Measurements from ENCODE around the gene LCN1.
A peak's percentile ranks its signal among the peaks of the same experiment; 100 is the strongest.

The LCN1 gene

DNA sequence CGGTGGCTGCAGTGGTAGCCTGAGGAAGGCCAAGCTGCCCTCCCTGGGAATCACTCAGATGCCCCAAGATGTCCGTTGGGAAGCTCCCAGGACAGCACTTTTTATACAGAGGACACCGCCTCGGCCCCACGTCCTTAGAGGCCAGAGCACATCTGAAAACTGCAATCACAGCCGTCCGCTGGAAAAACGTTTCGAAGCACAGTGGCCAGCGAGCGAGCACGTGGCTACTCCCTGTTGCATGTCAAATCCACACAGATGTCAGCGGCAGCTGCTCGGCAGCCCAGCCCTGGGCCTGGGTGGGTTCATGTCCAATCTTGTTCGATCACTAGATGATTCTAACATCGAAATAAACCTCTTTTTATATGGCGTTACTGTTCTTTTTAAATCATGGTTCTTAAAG is 32.7 kb upstream of the LCN1 start:
- no peak for DNase-seq (ENCODE audit: low read depth)

DNA sequence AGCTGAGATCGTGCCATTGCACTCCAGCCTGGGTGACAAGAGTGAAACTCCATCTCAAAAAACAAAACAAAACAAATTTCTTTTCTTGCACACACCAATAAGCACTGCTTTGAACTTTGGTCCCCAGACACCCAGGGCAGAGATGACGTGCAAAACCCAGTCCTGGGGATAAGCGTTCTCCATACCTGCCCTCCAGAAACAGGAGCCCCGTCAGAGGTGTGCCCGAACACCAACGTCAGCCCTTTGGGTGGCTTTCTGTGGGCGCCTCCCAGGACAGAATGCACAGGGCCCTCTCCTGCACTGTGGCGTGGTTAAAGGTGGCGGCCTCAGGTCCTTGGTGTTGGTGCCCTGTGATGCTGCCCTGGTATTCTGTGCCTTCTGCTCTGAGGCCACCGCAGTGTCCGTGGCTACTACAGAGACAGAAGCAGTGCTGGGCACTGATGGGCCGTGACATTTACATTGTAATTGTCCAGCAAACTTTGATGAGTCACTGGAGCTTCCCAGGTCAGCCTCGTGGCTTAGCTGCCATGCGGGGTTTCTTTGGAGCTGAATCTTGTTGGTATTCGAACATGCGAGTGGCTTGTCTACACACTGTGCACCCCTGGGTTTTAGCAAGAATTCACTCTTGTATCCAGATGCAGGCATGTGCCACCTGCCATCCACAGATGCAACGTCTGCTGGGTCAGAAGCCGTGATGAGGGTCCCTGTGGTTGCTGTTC is 31.9 kb upstream of the LCN1 start:
- no peak for DNase-seq (ENCODE audit: low read depth)

DNA sequence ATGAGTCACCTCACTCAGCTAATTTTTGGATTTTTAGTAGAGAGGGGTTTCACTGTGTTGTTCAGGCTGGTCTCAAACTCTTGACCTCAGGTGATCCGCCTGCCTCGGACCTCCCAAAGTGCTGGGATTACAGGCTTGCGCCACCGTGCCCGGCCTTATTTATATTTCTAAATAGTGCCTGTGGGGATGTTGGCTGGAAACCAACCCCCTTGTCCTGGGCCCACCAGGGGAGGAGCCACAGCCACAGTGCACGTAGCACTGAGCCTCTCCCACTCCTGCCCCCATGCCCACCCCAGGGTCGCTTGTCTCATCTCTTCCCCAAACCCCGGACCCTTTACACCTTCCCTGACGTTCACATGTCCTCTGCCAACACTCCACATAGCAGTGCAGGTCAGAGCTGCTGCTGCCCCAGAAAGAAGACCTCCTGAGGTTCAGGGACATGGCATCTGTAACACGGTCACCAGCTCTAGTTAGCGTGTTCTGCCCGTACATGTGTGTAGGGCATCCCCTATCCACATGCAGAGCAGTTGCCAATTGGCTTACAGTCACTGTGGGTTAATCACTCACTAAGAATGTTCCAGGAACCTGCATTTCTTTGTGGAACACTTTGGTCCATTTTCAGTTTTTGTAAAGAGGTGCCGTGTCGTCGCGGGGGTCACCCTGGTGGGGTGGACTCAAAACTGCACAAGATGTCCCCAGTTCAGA is 30.9 kb upstream of the LCN1 start:
- DNase-seq (ENCODE audit: low read depth) = no peak

DNA sequence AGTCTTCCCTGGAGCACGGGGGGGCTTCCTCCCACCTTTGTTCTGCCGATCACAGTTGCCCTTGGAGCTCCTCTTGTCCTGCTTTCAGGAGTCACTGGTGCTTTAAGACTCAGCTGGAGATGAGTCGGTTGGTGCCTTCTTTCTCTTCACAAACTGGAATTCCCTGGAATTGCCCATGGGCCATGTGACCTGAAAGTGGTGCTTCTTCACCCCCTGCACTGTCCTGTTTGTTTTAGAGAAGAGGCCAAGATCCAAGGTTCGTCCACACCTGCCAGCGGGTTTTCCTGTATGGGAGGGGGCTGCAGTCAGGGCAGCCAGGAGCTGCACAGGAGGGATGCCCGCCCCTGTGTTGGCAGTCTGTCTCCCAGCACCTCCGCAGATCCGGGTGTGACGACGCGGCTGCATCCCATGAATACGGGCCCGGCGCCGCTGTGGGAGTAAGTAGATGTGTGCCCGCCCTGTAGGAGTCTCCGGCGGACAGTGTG is 30.2 kb upstream of the LCN1 start:
- DNase-seq (ENCODE audit: low read depth) = no peak

DNA sequence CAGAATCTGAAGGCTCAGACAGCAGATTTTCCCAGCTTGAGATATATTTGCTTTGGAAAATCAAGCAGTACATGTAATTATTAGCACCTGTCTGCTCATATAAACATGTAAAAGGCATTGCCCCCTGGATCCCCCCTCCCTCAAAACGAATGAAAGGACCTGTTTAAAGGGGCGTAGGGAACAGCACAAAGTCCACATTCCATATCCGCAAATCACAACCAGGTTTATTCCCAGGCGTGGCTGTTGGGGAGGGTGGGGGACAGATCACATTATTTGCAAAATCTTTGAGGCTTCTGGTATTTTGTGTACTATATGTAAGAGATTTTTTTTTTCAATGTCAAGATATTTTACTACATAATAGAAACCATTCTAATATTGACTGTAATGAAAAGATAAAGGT is 29.5 kb upstream of the LCN1 start:
- DNase-seq (ENCODE audit: low read depth) = no peak

DNA sequence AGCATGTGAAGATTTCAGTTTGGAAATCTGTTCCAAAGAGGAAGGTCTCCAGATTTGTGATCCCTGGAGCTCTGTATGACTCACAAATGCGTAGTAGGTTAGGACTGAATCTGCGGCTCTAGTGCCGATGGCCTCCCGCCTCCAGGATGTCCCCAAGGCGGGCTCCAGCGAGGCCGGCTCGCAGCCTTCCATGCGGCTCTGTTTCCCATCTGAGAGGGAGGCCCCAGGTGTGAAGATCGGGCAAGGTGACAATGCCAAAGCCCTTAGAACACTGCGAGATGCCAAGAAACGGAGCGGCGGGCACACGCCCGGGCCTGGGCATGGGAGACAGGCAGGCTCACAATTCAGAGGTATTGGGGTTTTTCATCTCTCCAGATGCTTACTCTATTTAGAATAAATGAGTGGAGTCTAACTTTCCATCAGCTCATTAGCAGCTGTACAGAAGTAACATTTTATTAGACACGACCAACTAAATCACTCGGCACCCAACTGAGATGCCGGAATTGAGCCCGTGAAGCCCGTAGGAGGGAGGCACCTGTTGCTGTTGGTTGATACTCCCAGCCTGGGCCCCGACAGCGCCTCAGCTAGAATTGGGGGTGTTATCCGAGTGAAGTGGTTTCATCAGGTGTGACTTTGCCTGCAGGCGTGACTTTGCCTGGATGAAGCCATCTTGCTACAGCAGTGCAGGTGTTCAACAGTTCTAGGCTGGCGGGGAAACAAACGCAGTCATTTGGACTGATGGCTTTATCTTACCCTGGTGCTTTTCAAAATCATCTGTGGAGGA is 28.2 kb upstream of the LCN1 start:
- DNase-seq (ENCODE audit: low read depth) = no peak

DNA sequence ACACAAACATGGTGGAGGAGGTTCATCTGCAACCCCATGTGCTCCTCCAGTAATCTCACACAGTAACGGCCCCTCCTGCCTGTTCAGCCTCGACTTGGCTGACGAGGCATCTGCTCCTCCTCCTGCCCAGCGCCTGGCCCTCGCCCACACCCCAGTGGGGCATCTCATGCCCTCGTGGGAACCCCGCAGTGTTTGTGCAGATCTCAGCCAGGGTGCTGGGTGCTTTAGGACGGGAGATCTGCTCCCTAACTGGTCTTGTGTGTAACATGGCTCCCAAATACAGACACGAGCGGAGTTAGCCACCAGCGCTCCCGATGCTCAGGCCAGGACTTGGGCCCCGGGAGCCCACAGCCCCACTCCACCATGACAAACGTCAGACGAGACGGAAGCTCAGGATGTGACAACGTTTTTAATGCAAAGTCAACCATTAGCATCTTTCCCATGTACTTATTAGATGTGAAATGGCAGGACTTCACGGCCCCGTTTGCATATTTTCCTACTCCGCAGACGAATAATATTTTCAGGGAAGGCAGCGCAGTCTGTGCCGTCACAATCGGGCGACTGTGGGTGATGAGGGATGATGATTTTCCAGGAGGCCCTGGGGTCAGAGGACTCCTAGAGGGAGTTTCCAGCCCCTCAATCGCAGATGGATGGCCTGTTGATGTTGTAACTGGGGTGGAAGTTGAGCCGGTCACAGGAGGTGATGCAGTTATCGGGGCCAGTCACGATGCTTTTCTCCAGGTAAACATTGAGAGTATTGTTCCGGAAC is 26.3 kb upstream of the LCN1 start:
- no peak for DNase-seq (ENCODE audit: low read depth)

DNA sequence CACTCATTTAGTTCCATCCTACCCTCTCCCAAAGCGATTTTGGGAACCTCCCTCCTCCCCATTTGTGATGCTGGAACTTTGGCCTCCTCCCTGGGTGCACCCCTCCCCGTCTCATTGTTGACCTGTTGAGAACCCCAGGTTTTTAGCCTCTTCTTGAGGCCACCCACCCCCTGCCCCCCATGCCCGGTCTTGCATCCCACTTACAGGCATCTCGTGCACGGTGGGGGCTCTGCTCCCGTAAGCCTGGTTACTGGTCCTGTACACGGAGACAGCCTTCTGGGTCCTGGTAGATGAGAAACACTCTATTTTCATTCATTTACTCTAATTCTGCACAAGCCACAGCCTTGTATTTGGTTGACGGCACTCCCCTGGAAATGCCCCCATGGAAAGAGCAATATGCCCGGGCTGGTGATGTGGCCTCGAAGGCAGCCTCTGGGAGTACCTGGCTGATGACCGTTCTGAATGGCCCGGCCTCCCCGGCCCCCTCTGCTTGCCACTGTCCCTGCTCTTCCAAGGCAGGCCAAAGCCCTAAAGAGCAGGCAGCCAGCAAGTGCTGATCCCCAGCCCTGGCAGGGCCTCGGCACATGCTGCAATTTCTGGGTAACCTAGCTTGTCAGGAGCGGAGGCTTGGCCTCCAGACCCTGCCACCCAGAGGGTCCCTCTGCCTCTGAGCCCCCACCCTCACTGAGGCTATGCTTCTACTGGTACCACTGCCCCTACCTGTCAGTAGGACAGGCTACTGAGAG is 22.7 kb upstream of the LCN1 start:
- DNase-seq (ENCODE audit: low read depth) = no peak

DNA sequence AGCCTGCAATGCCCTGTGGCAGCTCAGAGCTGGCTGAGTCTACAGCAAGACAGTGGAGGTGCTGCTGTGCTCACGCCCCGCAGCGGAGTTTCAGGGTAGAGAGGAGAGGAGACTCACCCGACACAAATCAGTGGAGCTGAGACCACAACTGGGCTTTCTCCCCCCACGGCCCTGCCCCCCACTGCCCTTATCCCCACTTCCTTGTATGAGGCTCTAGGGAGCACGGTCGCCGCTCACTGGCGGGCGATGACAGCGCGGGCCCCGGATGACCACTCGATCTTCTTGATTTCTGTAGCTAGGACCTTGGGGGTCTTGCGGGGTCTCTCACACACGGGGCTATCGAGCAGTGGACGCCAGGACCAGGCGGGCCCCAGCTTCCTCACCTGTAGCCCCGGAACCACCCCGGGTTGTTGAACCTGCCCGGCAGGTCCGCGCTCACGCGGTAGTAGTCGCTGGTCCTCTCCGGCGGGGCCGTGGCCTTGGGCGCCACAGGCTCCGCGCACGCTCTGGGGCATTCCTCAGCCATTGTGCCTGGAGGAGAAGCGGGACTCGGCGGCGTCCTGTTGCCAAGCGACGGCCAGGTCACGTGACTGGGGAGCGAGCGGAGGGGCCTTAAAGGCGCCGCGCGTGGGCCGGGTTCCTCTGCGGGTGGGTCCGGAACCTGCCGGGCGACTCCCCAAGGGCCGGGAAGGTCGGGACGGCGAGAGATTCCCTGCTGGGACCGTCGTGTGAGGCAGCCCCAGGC is 21.7 kb upstream of the LCN1 start:
- peak; percentile 85 for DNase-seq (ENCODE audit: low read depth)

DNA sequence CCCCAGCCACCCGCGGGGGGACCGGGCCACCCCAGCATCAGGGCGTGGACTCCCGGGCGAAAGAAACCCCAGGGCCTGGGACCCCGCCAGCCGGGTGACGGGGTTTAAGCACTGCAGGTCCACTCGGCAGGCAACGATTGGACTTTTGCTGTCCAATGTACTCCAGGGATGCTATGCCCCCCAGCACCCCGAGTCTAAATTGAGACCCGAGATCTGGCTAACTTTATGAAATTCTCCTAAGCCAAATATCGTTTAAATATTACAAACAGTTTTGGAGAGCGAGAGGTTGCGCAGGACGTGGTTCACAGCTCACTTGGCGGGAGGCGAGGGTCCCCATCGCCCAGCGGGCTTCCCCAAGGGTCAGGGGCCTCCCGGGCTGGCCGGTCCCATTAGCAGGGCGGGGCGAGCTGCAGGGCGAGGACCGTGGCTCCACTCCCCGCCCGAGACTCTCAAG is 21.1 kb upstream of the LCN1 start:
- no peak for DNase-seq (ENCODE audit: low read depth)

DNA sequence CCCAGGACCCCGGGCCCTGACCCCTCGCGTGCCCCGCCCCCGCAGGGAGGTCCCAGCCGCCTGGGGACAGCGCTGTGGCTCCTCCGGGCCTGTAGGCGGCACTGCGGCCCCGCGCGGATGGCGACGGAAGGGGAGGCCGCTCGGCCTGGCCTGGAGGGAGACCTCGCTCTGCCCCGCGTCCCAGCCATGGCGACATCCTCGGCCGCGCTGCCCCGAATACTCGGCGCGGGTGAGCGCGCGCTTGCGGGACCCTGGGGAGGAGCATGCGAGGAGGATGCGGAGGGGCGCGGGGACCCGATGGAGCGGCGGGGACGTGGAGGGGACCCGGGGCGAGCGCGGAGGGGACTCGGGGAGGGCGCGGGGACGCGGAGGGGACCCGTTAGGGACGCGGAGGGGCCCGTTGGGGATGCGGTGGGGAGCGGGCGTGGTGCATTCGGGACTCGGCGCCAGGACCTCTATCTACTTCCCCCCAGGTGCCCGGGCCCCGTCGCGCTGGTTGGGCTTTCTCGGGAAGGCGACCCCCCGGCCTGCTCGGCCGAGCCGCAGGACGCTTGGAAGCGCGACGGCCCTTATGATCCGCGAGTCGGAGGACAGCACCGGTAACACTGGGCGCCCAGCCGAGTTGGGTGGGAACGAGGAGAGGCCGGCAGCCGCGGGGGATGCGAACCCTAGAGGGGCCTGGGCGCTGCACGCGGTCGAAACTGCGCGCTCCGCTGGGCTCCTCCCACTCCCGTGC is 20.5 kb upstream of the LCN1 start, which contains the start of gene MRPS2:
TSS of gene MRPS2 (plus strand) at position 158 of the 736 bp plus-strand sequence. CDS start at position 187, 29 bp downstream.
- DNase-seq (ENCODE audit: low read depth) = peak; percentile 76

DNA sequence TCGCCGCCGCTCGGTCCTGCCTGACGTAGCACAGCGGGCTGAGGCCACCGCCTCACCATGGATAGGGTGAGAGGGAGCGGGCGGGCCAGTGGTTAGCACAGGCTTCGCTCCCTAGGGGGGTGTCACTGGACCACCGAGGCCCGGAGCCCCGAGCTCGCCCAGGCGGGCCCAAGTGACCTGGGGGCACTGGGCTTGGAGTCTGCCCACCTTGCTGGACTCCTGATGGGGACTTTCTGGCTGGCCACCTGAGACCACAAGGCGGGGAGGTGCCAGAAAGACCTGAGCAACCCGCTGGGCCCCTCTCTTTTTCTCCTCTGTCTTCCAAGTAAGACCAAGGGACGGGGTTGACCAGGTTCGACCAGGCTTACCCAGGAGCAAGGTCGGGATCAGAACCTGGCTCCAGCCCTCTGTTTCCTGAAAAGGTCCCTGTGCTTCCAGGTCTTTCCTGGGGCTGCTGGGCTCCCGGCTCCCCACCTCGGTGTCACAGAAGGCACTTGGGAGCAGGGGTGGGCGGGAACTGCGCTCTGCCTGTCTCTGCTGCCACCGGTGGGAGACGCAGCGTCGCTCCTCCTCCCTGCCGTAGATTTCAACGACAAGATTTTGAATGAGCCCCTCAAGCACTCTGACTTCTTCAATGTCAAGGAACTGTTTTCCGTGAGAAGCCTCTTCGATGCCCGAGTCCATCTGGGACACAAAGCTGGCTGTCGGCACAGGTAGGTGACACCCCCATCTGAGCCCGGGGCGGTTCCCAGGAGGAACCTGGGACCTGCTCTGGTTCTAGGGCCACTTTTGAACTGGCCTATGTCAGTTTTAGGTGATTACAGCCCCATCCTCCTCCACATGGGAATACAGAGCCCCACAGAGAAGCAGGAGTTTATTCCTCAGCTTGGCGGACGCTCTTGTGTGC is 19.7 kb upstream of the LCN1 start:
- no peak for DNase-seq (ENCODE audit: low read depth)

DNA sequence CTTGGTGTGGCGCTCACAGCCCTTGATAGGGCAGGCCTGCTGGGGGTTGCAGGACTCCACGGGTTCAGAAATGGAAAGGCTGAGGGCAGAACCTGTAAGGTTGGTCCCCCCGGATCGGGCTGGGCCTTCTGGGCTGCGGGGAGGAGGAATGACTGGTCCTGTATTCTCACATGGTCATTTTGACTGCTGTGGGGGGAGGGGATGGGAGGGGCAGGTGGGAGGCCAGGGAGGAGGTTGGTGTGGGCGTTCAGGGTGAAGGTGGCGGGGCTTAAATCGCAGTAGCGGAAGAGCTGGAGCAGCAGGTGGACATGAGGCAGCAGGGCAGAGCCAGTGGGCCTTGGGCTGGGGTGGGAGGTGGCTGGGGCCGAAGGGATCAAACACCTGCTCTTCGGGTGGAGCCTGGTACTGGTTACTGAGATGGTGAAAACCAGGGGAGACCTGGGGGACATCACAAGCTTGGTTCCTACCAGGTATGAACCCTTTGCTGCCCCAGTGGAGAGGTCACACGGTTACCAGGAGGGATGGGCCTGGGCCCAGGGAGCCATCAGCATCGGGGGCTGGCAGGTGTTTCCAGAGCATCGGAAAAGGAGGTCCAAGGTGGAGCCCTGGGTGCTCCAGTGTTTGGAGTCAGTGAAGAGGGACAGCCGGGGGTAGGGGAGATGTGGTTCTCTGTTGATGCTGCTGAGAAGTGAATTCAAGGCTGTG is 18.9 kb upstream of the LCN1 start:
- DNase-seq (ENCODE audit: low read depth) = no peak

DNA sequence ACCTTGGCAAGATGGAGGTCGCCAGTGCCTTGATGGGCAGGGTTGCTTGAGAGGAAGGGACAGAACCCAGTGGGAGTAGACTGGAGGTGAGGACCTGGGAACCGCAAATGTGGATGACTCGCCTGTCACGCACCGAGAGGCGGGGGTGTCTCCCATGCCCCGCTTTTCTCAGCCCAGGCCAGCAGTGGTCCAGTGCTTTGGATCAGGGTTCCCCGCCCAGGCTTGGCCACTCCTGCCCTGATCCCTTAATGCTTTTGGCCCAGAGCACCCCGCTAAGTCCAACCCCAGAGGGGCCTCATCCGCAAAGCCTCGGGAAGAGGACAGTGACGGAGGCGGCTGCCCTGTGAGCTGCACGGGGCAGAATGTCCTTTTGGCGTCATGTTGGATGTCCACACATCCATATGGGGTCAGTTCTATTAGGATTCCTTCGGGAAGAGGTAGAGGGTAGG is 18.3 kb upstream of the LCN1 start:
- DNase-seq (ENCODE audit: low read depth) = no peak

DNA sequence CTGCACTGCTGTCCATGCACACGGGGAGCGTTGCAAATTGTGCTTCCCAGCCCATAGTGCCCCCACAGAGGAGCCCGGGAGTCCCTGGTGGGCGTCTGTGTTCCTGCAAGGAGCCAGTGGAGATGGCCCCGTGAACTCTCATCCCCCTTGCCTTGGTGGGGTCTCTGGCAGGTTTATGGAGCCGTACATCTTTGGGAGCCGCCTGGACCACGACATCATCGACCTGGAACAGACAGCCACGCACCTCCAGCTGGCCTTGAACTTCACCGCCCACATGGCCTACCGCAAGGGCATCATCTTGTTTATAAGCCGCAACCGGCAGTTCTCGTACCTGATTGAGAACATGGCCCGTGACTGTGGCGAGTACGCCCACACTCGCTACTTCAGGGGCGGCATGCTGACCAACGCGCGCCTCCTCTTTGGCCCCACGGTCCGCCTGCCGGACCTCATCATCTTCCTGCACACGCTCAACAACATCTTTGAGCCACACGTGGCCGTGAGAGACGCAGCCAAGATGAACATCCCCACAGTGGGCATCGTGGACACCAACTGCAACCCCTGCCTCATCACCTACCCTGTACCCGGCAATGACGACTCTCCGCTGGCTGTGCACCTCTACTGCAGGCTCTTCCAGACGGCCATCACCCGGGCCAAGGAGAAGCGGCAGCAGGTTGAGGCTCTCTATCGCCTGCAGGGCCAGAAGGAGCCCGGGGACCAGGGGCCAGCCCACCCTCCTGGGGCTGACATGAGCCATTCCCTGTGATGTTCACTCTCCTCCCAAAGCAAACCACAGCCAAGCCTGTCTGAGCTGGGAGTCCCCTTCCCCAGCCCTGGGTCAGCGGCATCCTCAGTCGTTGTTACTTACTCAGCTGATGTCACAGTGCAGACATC is 17.6 kb upstream of the LCN1 start:
- no peak for DNase-seq (ENCODE audit: low read depth)

DNA sequence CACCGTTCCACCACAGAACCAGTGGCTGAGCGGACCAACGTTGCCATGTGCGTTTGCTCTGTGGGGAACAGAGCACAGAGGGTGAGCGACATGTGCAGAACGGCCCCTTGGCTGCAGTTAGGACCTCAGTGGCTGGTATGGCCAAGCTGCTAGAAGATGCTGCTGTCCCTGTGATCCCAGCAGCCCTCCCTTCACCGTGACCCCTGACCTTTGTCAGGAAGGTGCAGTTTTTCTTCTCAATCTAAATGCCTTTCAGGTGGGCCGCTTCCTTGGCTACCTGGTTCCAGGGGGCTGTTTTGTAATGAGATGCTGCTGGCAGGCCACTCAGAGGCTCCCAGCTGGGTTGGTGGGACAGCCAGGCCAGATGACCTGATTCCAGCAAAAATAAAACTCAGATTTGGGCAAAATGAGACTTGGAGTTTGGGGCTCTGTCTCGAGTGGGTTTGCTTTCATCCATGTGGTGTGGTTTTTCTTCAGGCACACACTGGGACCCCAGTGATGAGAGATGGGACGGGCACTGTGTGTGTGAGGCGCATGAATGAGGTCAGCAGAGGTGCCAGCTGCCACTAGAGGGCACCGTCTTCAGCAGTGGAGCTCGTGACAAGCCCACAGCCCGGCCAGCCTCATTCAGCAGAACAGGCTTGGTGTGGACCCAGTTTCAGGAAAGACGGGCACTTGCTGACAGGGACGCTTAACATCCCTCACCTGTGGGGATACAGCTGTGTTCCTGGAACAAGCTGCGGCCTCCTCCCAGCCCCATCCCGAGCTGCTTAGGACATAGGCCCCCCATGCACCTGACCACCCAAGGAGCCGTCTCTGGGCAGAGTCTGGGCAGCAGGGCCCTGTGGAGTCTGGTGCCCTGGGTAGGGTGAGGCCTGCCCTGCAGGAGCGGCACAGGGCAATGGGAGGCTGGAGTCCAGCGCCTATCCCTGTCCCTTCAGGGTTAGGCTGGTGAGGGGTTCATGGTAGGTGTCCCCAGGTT is 16.7 kb upstream of the LCN1 start:
- peak; percentile 19 for DNase-seq (ENCODE audit: low read depth)
